Heart right ventricle (tissue), 16 donors: ENCODE results near the gene FGD4. TPM values are rescaled to one million over a fixed set of nuclear protein-coding genes. Genes with fewer than 3 reads are reported as not detected.
"Not testable (repeated sequence)": the region's sequence is repeated elsewhere in the genome, so short reads cannot be mapped to it uniquely, and the experiment has no call there.

Experiments used
- ATAC-seq, 8 donors: fragments of 200-7000 bp; cut with Tn5 transposase; one replicate each; pipeline ENCODE4 v1.9.1; 2020; ENCODE audit warnings: mild to moderate bottlenecking in 8 of 8, moderate library complexity in 8 of 8, moderate number of reproducible peaks in 1 of 8
- DNase-seq, 2 donors: peaks; one replicate each; pipeline ENCODE4 v3.0.0-alpha.2; 2020
- H3K27ac ChIP-seq, 10 donors: fragments of 200-600 bp; sonication (generic) in 2 of 10; one replicate each; pipeline versions ENCODE4 v1.5.0 to v1.8.0; 2020 to 2022; ENCODE audit warnings: mild to moderate bottlenecking in 3 of 10
- H3K27me3 ChIP-seq, 7 donors: fragments of 200-600 bp; one replicate each; pipeline ENCODE4 v1.8.0; 2021 to 2022; ENCODE audit warnings: mild to moderate bottlenecking in 2 of 7
- H3K36me3 ChIP-seq, 9 donors: fragments of 200-600 bp; sonication (generic) in 1 of 9; one replicate each; pipeline versions ENCODE4 v1.5.0 to v1.8.0; 2020 to 2022; ENCODE audit warnings: mild to moderate bottlenecking in 2 of 9
- H3K4me1 ChIP-seq, 9 donors: fragments of 200-600 bp; sonication (generic) in 1 of 9; one replicate each; pipeline versions ENCODE4 v1.5.0 to v1.8.0; 2020 to 2022; ENCODE audit warnings: mild to moderate bottlenecking in 4 of 9
- H3K4me3 ChIP-seq, 10 donors: fragments of 200-600 bp; sonication (generic) in 2 of 10; one replicate each; pipeline versions ENCODE4 v1.5.0 to v1.8.0; 2020 to 2022; ENCODE audit warnings: mild to moderate bottlenecking in 7 of 10, moderate library complexity in 2 of 10
- H3K9me3 ChIP-seq, 11 donors: fragments of 200-600 bp in 10 of 11; sonication (generic) in 2 of 11; one replicate each; pipeline versions ENCODE4 v1.5.0 to v1.8.0; 2013 to 2022; ENCODE audit warnings: mild to moderate bottlenecking in 2 of 11, control low read depth in 1 of 11, moderate library complexity in 1 of 11
- CTCF ChIP-seq, 9 donors: fragments of 200-600 bp; sonication (generic) in 2 of 9; IDR thresholded peaks; one replicate each; pipeline versions ENCODE4 v1.5.0 to v1.8.0; 2021 to 2022; ENCODE audit warnings: antibody characterized with exemption in 9 of 9, mild to moderate bottlenecking in 5 of 9, moderate library complexity in 1 of 9
- WGBS, 2 donors: extraction: QIAGEN DNeasy Blood & Tissue Kit; methylation state at CpG; one replicate each; pipeline ENCODE4 v1.1.7; 2013; ENCODE audit warnings: inconsistent platforms in 1 of 2; 5-methylcytosine and 5-hydroxymethylcytosine counted together
- intact Hi-C, 10 donors: fragments of 100-400 bp; cut with DNase I; formaldehyde crosslinking; loops; one replicate each; pipeline versions ENCODE4 v1.11.1 to v1.14.2; 2022
- polyA plus RNA-seq, 2 donors: library from polyadenylated mRNA; stranded (reverse); fragments of 200-250 nt; gene quantifications; one replicate each; pipeline ENCODE4 v1.2.3, GENCODE V29; 2013
- total RNA-seq, 10 donors: library from RNA; stranded (reverse); fragmentation: NEBNext Ultra II Directional in 3 of 10; extraction: Animal tissue kit (Norgen Biotek cat#: 25700) in 3 of 10; gene quantifications; one replicate each; pipeline versions ENCODE4 v1.2.1 to v1.2.4, GENCODE V29; 2021 to 2023
- donor health status: Arrhythmogenic right ventricular cardiomyopathy.
- donor health status: ischemic (EF 13 %, LVEDD 7.1; RV severe dilation, severe dysfunction).
- donor health status: healthy with polysubstance abuse.
- donor health status: DM: no; HTN: yes; CAD: no.
- donor health status: DM: no; HTN: no; CAD: no.
- donor health status: ischemic (EF 25% LVEDD 6.9; RV normal size, moderate dysfunction).
- donor health status: ischemic (EF 25% LVEDD 5.7; RV mildly dilated, moderate dysfunction).
- donor health status: healthy.
- donor health status: DM: yes; HTN: yes; CAD: no.
- donor health status: Ischemic cardiomyopathy.
- donor health status: ischemic (EF 35%, LVEDD 5.7; RV mildly dilated, moderate dysfunction).
- donor health status: nonischemic (EF 11% LVEDD 7.7; RV severe dilation, severe dysfunction).
- donor health status: DM: yes; HTN: yes; CAD: no.
- donor health status: PGD.
- donor health status: ischemic (EF 29% LVEDD 5.4; RV normal size, mild dysfunction).
- donor health status: nonischemic (EF 23%, LVEDD 6.1; RV moderate dilation, normal function).

The FGD4 gene
- total and polyA plus RNA-seq, 12 donors = 2.6 to 36.9 (median 25.5) TPM

- Histone ChIP-seq H3K9me3 (no peaks in the 10 kb centered on the region), H3K27ac (peak overlapping the region in 5 of 10 donors; percentile 3 to 78 (median 63)), H3K4me3 (peak overlapping the region in 3 of 10 donors; percentile 3 to 47 (median 40)), H3K36me3 (no peaks in the 10 kb centered on the region), H3K4me1 (peaks cover 7 to 78% (median 67%) of the 10 kb centered on the region in 9 donors), H3K27me3 (no peaks in the 10 kb centered on the region)
- WGBS, 2 donors = 88 to 90% methylated on average over 3 of the region's 3 CpGs
- DNase-seq = no peak
- no peak for ATAC-seq
- intact Hi-C loops = no loop called here
- no peak for TF ChIP-seq CTCF (IDR thresholded peaks at IDR 0.05)
Measured at GRCh38 chr12:32504591-32504990, 105.2 kb downstream of the FGD4 start.

GRCh38 chr12:32505067-32505945, 105.9 kb downstream of the FGD4 start:
- H3K4me1 ChIP-seq = peaks cover 7 to 82% (median 67%) of the 10 kb centered on the region in 9 donors
- H3K4me3 ChIP-seq = peak overlapping the region in 7 of 10 donors; percentile 1 to 23 (median 13)

GRCh38 chr12:32507096-32507941, 108.0 kb downstream of the FGD4 start:
- H3K4me3 ChIP-seq, intact Hi-C loops, H3K9me3 ChIP-seq, DNase-seq, ATAC-seq, H3K27me3 ChIP-seq, H3K36me3 ChIP-seq: not testable (repeated sequence)
- 90 to 95% methylated on average over 6 of the region's 8 CpGs for WGBS, 2 donors
- Histone ChIP-seq H3K4me1 (peaks cover 7 to 70% (median 56%) of the 10 kb centered on the region in 9 donors), H3K27ac (peak overlapping the region in 2 of 10 donors; percentile 17 to 32)

More at GRCh38 chr12:32505067-32505945, 105.9 kb downstream of the FGD4 start:
- ATAC-seq (no peak), DNase-seq (no peak)
- H3K36me3 ChIP-seq = no peaks in the 10 kb centered on the region
- WGBS, 2 donors = 51 to 59% methylated on average over 12 of the region's 12 CpGs
- peak overlapping the region in 7 of 10 donors; percentile 22 to 78 (median 62) for H3K27ac ChIP-seq
- intact Hi-C loops = no loop called here
- H3K9me3 ChIP-seq = no peaks in the 10 kb centered on the region
- TF ChIP-seq CTCF (IDR thresholded peaks at IDR 0.05) = no peak
- H3K27me3 ChIP-seq = no peaks in the 10 kb centered on the region

- H3K4me1 ChIP-seq = peaks cover 7 to 70% (median 50%) of the 10 kb centered on the region in 9 donors
- peak in 2 of 8 donors; percentile 20 to 47 for ATAC-seq
- H3K27ac ChIP-seq = peak overlapping the region in 3 of 10 donors; percentile 10 to 32 (median 29)
- H3K9me3 ChIP-seq = no peaks in the 10 kb centered on the region
- intact Hi-C loops = no loop called here
- no peaks in the 10 kb centered on the region for H3K36me3 ChIP-seq
- H3K27me3 ChIP-seq = no peaks in the 10 kb centered on the region
- WGBS, 2 donors = 23 to 30% methylated on average over 3 of the region's 3 CpGs
- H3K4me3 ChIP-seq = no peak overlapping the region
- no peak for TF ChIP-seq CTCF (IDR thresholded peaks at IDR 0.05)
- no peak for DNase-seq
Measured at GRCh38 chr12:32507942-32508320, 108.6 kb downstream of the FGD4 start.
